IMR-90 (cell line): ENCODE results near the gene CTIF. TPM values are rescaled to one million over a fixed set of nuclear protein-coding genes. Genes with fewer than 3 reads are reported as not detected.

Source experiments
- ATAC-seq: fragments of 200-7000 bp; cut with Tn5 transposase; 2 replicates; pipeline ENCODE4 v1.9.1; 2020; ENCODE audit warnings: low read depth, mild to moderate bottlenecking, moderate library complexity
- BruUV-seq: library from RNA; stranded (reverse); fragments of 400-500 nt; replicated peaks from 2 replicates; lab custom pipeline; 2021; lab: Mats Ljungman, UMichigan
- CTCF ChIA-PET: fragments of 300-600 bp; formaldehyde crosslinking; extraction: SDS; loops from one replicate; lab custom pipeline; 2021; ENCODE audit warnings: antibody characterized with exemption; lab: Yijun Ruan, JAX
- POLR2A ChIA-PET: fragments of 300-600 bp; sonication (Branson Sonifier 250); formaldehyde crosslinking; loops from one replicate; lab custom pipeline; 2022; ENCODE audit warnings: antibody characterized with exemption; ENCODE audit not compliant: unreplicated experiment; lab: Charles Lee
- DNase-seq: peaks from one replicate; pipeline ENCODE4 v3.0.0; 2013
- H2AFZ ChIP-seq: replicated peaks from 2 replicates; pipeline ENCODE3; 2013; ENCODE audit warnings: low read length, mild to moderate bottlenecking; ENCODE audit not compliant: poor library complexity
- H2AK5ac ChIP-seq: 2 replicates; pipeline ENCODE4 v1.6.1; 2013; ENCODE audit warnings: low read depth, low read length, inconsistent platforms
- H2AK9ac ChIP-seq: replicated peaks from 2 replicates; pipeline ENCODE3; 2013; ENCODE audit warnings: mild to moderate bottlenecking, low read depth, low read length, moderate library complexity; ENCODE audit not compliant: poor library complexity
- H2BK120ac ChIP-seq: 2 replicates; pipeline ENCODE4 v1.6.1; 2013; ENCODE audit warnings: low read depth, low read length, inconsistent platforms
- H2BK15ac ChIP-seq: 3 replicates; pipeline ENCODE4 v1.6.1; 2013; ENCODE audit warnings: low read depth, low read length, inconsistent platforms
- H2BK20ac ChIP-seq: 2 replicates; pipeline ENCODE4 v1.6.1; 2013; ENCODE audit warnings: low read depth, mild to moderate bottlenecking, inconsistent platforms, low read length, moderate library complexity
- H2BK5ac ChIP-seq: 2 replicates; pipeline ENCODE4 v1.6.1; 2013; ENCODE audit warnings: mild to moderate bottlenecking, low read depth, low read length, inconsistent platforms; ENCODE audit not compliant: poor library complexity, severe bottlenecking
- H3K14ac ChIP-seq: replicated peaks from 2 replicates; pipeline ENCODE4 v1.6.1; 2013; ENCODE audit warnings: low read depth, low read length, inconsistent platforms
- H3K18ac ChIP-seq: 2 replicates; pipeline ENCODE4 v1.6.1; 2013; ENCODE audit warnings: low read depth, low read length, control low read depth
- H3K23ac ChIP-seq: 2 replicates; pipeline ENCODE4 v1.6.1; 2013; ENCODE audit warnings: low read depth, low read length, inconsistent platforms
- H3K27ac ChIP-seq: 2 replicates; pipeline ENCODE4 v1.5.1; 2013; ENCODE audit warnings: mild to moderate bottlenecking, control low read depth, low read length; ENCODE audit not compliant: insufficient read depth
- H3K27me3 ChIP-seq: 2 replicates; pipeline ENCODE4 v1.6.1; 2013; ENCODE audit warnings: low read length; ENCODE audit not compliant: control insufficient read depth, insufficient read depth
- H3K36me3 ChIP-seq: 2 replicates; pipeline ENCODE4 v1.6.1; 2013; ENCODE audit warnings: low read length, mixed read lengths; ENCODE audit not compliant: control insufficient read depth, insufficient read depth
- H3K4ac ChIP-seq: 2 replicates; pipeline ENCODE4 v1.6.1; 2013; ENCODE audit warnings: low read depth, low read length, inconsistent platforms
- H3K4me1 ChIP-seq: 2 replicates; pipeline ENCODE4 v1.6.1; 2013; ENCODE audit warnings: low read length, mixed read lengths; ENCODE audit not compliant: control insufficient read depth, insufficient read depth
- H3K4me2 ChIP-seq: 2 replicates; pipeline ENCODE4 v1.6.1; 2013; ENCODE audit warnings: low read depth, mild to moderate bottlenecking, control low read depth, low read length, moderate library complexity
- H3K4me3 ChIP-seq: 2 replicates; pipeline ENCODE4 v1.5.1; 2013; ENCODE audit warnings: low read depth, mild to moderate bottlenecking, control low read depth, low read length, moderate library complexity; ENCODE audit not compliant: insufficient read depth
- H3K56ac ChIP-seq: 2 replicates; pipeline ENCODE4 v1.6.1; 2013; ENCODE audit warnings: low read length, inconsistent platforms; ENCODE audit not compliant: insufficient read depth; ENCODE audit errors: extremely low read depth
- H3K79me1 ChIP-seq, 2 experiments: 2 replicates each; pipeline ENCODE4 v1.6.1; 2013; ENCODE audit warnings: low read length in 2 of 2, inconsistent platforms in 1 of 2, low read depth in 1 of 2
- H3K9ac ChIP-seq: 2 replicates; pipeline ENCODE4 v1.6.1; 2013; ENCODE audit warnings: low read depth, low read length, control low read depth
- H3K9me1 ChIP-seq: 2 replicates; pipeline ENCODE4 v1.6.1; 2013; ENCODE audit warnings: low read length, inconsistent platforms; ENCODE audit not compliant: insufficient read depth
- H3K9me3 ChIP-seq: 2 replicates; pipeline ENCODE4 v1.6.1; 2013; ENCODE audit warnings: low read length; ENCODE audit not compliant: control insufficient read depth, insufficient read depth
- H4K20me1 ChIP-seq: 2 replicates; pipeline ENCODE4 v1.6.1; 2013; ENCODE audit warnings: low read length, inconsistent platforms; ENCODE audit not compliant: insufficient read depth
- H4K5ac ChIP-seq: 2 replicates; pipeline ENCODE4 v1.6.1; 2013; ENCODE audit warnings: mild to moderate bottlenecking, low read depth, low read length, control low read depth
- H4K8ac ChIP-seq, 2 experiments: 2 replicates each; pipeline ENCODE4 v1.6.1; 2013; ENCODE audit warnings: low read depth in 2 of 2, low read length in 2 of 2, control low read depth in 1 of 2, inconsistent platforms in 1 of 2
- H4K91ac ChIP-seq: 2 replicates; pipeline ENCODE4 v1.6.1; 2013; ENCODE audit warnings: low read depth, low read length, inconsistent platforms; ENCODE audit not compliant: insufficient read depth
- CHD1 ChIP-seq: IDR thresholded peaks from 2 replicates; pipeline ENCODE4 v1.6.1; 2012; ENCODE audit warnings: low read depth, low read length, improper control_type of control experiment
- CTCF ChIP-seq: conservative IDR thresholded peaks from 2 replicates; pipeline ENCODE4 v1.5.1; 2012; ENCODE audit warnings: mild to moderate bottlenecking, low read depth, low read length, improper control_type of control experiment
- ELK1 ChIP-seq: fragments of 150-350 bp; IDR thresholded peaks from 2 replicates; pipeline ENCODE4 v1.6.1; 2016; ENCODE audit warnings: low read depth, mild to moderate bottlenecking, low read length, moderate library complexity, borderline replicate concordance
- FOS ChIP-seq: fragments of 150-350 bp; IDR thresholded peaks from 2 replicates; pipeline ENCODE4 v1.6.1; 2016; ENCODE audit warnings: low read depth, low read length
- MAFK ChIP-seq: IDR thresholded peaks from 2 replicates; pipeline ENCODE4 v1.6.1; 2012; ENCODE audit warnings: low read depth, low read length, improper control_type of control experiment
- MAZ ChIP-seq: IDR thresholded peaks from 2 replicates; pipeline ENCODE4 v1.6.1; 2012; ENCODE audit warnings: low read depth, mild to moderate bottlenecking, low read length, improper control_type of control experiment, moderate library complexity, borderline replicate concordance
- MXI1 ChIP-seq: IDR thresholded peaks from 2 replicates; pipeline ENCODE4 v1.6.1; 2012; ENCODE audit warnings: low read depth, mild to moderate bottlenecking, low read length, moderate library complexity, borderline replicate concordance
- RAD21 ChIP-seq: IDR thresholded peaks from 2 replicates; pipeline ENCODE4 v1.6.1; 2012; ENCODE audit warnings: low read length, improper control_type of control experiment
- RCOR1 ChIP-seq: IDR thresholded peaks from 2 replicates; pipeline ENCODE4 v1.6.1; 2012; ENCODE audit warnings: mild to moderate bottlenecking, low read length, improper control_type of control experiment; ENCODE audit not compliant: insufficient replicate concordance
- RFX5 ChIP-seq: IDR thresholded peaks from 2 replicates; pipeline ENCODE4 v1.8.0; 2012; ENCODE audit warnings: low read depth, mild to moderate bottlenecking, low read length, moderate library complexity
- SMC3 ChIP-seq: fragments of 150-350 bp; IDR thresholded peaks from 2 replicates; pipeline ENCODE4 v1.6.1; 2016; ENCODE audit warnings: low read depth, mild to moderate bottlenecking, antibody characterized with exemption, low read length, moderate library complexity
- WGBS, 2 experiments: methylation state at CpG; one replicate each; pipeline versions ENCODE4 v1.1.5 to v1.1.7; 2013; ENCODE audit warnings: missing lambda C conversion rate in 2 of 2; ENCODE audit not compliant: insufficient read length in 1 of 2; ENCODE audit errors: extremely low coverage in 2 of 2; 5-methylcytosine and 5-hydroxymethylcytosine counted together
- dilution Hi-C: fragments of 300-500 bp; cut with HindIII; formaldehyde crosslinking; loops from one replicate; pipeline ENCODE4 v1.14.3; 2018; ENCODE audit warnings: low sequenced_read_pairs; ENCODE audit not compliant: unreplicated experiment
- in situ Hi-C: fragments of 300-500 bp; cut with MboI; formaldehyde crosslinking; loops from 3 replicates; pipeline ENCODE4 v1.14.3; 2019; ENCODE audit warnings: low sequenced_read_pairs, inconsistent platforms, mixed read lengths
- intact Hi-C: fragments of 100-400 bp; cut with micrococcal nuclease; formaldehyde crosslinking; loops from 2 replicates; pipeline ENCODE4 v1.10.0; 2022
- polyA plus RNA-seq, 3 experiments: library from polyadenylated mRNA; depleted of rRNA; stranded (reverse); fragments of >200 nt; gene quantifications; 2 replicates each; pipeline ENCODE4 v1.2.3, GENCODE V29; 2012; ENCODE audit warnings: low replicate concordance in 1 of 3
- total RNA-seq: library from RNA; depleted of rRNA; stranded (reverse); fragments of >200 nt; gene quantifications from 2 replicates; pipeline ENCODE4 v1.2.3, GENCODE V29; 2012

The CTIF gene
- total and polyA plus RNA-seq, 2 of the 4 experiments (the other 2 are of a cell fraction), result 25.1 to 57.0 TPM

- H4K91ac ChIP-seq, result no peak overlapping the region
- no TSS peak for BruUV-seq
Observed at GRCh38 chr18:48884306-48884705, 345.5 kb downstream of the CTIF start.

More at GRCh38 chr18:48884306-48884705, 345.5 kb downstream of the CTIF start:
- H3K4me3 ChIP-seq, result no peak overlapping the region
- ChIA-PET POLR2A (no interaction called here), CTCF (interaction anchor here (0.6 kb wide), 1 partner anchor 14 kb away, joined by 3 read pairs; no protein-coding TSS in a partner anchor)
- peaks cover 3% of the 10 kb centered on the region; the same call in 1 of the 2 replicates for H3K9me1 ChIP-seq
- H3K27me3 ChIP-seq, result no peaks in the 10 kb centered on the region; the same call in 1 of the 2 replicates
- H2BK15ac ChIP-seq, result no peak overlapping the region
- H3K9ac ChIP-seq, result no peak overlapping the region
- no CpG with 5 or more reads among the region's 4 CpGs for WGBS, 2 experiments
- in situ Hi-C loops, result no loop called here
- no peak overlapping the region for H3K4me2 ChIP-seq
- H3K27ac ChIP-seq, result no peak overlapping the region
- DNase-seq, result no peak
- H2BK120ac ChIP-seq, result no peak overlapping the region
- H2BK20ac ChIP-seq, result no peak overlapping the region
- H3K4me1 ChIP-seq, result peaks cover 4% of the 10 kb centered on the region
- no peak overlapping the region for H3K23ac ChIP-seq
- no peak overlapping the region for H2AK9ac ChIP-seq
- H3K56ac ChIP-seq, result no peak overlapping the region
- no peak overlapping the region; the same call in 1 of the 2 replicates for H3K4ac ChIP-seq
- no peaks in the 10 kb centered on the region for H3K36me3 ChIP-seq
- no peak overlapping the region for H3K14ac ChIP-seq
- TF ChIP-seq RAD21, result no peak
- TF ChIP-seq MAZ, result no peak
- TF ChIP-seq RCOR1, result no peak
- no peak for TF ChIP-seq CHD1
- no peak for TF ChIP-seq ELK1
- TF ChIP-seq MXI1, result no peak
- TF ChIP-seq SMC3, result no peak
- TF ChIP-seq CTCF, result no peak
- no peak for TF ChIP-seq MAFK
- no peak for TF ChIP-seq FOS
- TF ChIP-seq RFX5, result no peak
- H3K79me1 ChIP-seq, result no peaks in the 10 kb centered on the region
- H4K8ac ChIP-seq, result no peak overlapping the region
- no peak overlapping the region for H4K5ac ChIP-seq
- no peaks in the 10 kb centered on the region for H3K9me3 ChIP-seq
- no peak overlapping the region for H3K18ac ChIP-seq
- intact Hi-C loops, result no loop called here
- dilution Hi-C loops, result no loop called here
- H2AK5ac ChIP-seq, result no peak overlapping the region
- H4K20me1 ChIP-seq, result no peaks in the 10 kb centered on the region
- H2BK5ac ChIP-seq, result no peak overlapping the region
- H2AFZ ChIP-seq, result no peak overlapping the region
- ATAC-seq, result no peak
